HG03565 (cell line): ENCODE measurements around the gene CFP.
"Not testable (repeated sequence)": the region's sequence is repeated elsewhere in the genome, so short reads cannot be mapped to it uniquely, and the experiment has no call there.

Experiments used
- ATAC-seq: cut with Tn5 transposase; IDR thresholded peaks from one replicate; pipeline ENCODE4 v1.9.1; 2021; ENCODE audit warnings: mild to moderate bottlenecking, moderate library complexity; ENCODE audit not compliant: unreplicated experiment

Gene CFP

DNA sequence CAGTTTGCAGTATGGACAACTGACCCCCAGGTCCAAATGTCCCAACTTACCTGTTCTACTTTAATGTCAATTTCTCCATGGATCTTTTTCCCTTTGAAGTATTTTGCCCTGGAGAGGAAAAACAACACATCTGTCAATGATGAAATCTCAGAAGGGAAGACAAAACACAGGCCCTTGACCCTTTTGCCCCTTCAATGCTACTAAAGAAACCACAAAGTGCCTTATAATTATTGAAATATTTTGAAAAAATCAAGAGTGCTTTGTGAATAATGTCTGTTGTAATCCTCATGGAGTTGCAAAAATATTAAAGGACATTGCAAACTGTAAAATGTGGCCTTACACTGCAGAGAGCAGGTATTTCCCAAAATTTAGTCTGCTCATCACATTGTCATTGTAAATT, 22.6 kb downstream of the CFP start:
- ATAC-seq, result no peak

DNA sequence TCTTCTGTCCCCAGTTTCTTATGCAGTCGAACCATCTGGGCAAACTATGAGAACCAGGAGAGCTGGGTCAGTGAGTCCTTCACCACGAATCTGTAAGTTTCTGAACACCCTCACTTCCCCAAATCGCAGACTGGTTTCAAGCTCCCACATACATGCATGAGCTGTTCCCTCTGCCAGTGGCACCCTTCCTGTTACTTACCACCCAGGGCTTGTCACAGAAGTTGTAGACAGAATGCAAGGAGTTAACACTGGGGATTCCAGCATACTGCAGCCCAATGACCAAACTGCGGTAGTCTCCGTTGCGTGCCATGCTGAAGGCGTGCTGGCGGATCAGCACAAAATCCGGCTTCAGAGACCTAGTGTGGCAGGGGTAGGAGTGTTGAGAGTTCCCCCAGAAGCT, 24.7 kb downstream of the CFP start:
- ATAC-seq, result no peak

DNA sequence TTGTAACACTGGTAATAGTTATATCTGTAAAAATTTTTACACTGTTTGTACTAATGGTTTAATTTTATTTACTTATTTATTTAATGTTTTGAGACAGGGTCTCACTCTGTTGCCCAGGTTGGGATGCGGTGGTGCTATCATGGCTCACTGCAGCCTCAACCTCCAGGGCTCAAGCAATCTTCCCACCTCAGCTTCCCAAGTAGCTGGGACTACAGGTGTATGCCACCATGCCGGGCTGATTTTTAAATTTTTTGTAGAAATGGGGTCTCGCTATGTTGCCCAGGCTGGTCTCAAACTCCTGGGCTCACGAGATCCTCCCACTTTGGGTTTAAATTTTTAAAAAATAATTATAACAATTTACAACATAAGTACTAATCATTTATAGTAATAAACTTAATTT, 26.6 kb downstream of the CFP start:
- not testable (repeated sequence) for ATAC-seq

DNA sequence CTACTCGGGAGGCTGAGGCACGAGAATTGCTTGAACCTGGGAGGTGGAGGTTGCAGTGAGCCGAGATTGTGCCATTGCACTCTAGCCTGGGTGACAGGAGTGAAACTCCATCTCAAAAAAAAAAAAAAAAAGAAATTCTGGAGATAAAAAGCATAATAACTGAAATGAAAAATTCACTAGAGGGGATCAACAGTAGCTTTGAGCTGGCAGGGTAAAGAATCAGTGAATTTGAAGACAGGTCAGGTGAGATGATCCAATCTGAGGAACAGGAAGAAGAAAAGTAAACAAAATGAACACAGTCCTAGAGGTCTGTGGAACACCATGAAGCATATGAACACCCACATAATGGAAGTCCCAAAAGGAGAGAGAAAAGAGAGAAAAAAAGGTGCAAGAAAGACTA, 32.5 kb downstream of the CFP start:
- no peak for ATAC-seq

DNA sequence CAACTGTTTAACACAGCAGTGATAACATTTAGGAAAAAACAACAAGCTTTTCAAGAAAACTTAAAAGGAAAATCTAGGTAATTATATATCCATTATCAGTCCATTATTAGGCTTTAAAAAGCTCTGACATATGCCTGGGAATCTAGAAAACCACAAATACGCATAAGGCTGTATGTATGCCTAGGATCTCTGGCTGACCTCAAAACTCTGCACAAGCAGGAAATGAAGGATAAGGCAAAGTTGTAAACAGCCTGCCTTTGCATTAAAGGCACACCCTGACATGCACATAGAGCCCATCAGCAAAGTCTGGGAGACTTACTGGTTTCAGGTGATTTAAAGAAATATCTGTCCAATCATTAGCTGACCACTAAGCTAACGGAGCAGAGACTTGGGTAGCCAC, 33.5 kb downstream of the CFP start:
- ATAC-seq, result no peak

DNA sequence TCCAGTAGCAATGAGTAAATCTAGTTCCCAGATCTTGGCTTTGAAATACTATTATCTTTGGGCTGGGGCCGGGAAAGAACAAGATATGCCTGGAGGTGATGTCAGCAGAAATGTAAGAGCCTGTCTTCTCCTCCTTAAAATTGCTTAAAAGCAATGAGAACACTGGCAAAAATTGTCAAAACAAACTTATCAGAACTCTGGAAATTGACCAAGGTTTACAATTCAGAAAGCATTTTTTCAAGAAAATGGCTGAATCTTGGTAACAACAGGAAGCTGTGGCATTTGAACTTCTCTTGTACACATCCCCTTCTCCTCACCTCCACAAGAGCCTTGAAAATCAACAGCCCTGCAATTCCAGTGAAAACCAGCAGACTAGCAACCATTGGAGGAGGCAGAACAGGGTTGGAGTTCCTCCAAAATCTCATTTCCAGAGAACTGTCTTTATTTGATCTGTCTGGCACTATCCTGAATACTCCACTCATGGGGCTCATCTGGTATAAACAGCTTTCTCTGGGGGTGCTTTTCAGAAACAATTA, 33.9 kb downstream of the CFP start:
- no peak for ATAC-seq

DNA sequence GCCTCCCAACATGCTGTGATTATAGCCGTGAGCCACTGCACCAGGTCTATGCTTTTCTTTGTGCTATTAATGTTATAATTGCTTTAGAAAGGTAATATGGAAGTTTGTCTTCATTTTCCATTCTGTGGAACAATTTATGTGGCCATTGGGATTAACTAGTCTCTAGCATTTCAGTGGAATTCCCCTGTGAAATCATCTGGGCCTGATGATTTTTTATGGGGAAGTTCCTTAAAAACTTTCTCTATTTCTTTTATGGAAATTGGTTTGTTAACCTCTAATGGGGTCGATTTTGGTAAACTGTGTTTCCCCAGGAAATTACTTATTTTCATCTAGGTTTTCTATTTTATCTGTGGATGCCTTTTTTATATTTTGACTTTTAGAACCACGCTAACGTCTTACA, 36.2 kb downstream of the CFP start:
- ATAC-seq, result no peak

DNA sequence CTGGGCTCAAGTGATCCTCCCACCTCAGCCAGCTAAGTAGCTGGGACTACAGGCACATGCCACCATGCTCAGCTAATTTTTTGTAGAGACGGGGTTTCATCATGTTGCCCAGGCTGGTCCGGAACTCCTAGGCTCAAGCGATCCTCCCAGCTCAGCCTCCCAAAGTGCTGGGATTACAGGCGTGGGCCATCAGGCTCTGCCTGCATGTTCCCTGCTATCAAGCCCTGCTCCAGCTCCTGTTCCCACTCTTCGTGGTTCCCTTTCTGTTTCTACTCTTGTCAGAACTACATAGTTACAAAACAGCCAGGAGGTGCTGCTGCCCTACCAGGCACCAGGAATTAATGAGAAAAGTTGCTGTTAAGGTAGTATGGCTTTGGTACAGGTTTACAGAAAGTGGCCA, 38.7 kb downstream of the CFP start:
- ATAC-seq, result no peak

DNA sequence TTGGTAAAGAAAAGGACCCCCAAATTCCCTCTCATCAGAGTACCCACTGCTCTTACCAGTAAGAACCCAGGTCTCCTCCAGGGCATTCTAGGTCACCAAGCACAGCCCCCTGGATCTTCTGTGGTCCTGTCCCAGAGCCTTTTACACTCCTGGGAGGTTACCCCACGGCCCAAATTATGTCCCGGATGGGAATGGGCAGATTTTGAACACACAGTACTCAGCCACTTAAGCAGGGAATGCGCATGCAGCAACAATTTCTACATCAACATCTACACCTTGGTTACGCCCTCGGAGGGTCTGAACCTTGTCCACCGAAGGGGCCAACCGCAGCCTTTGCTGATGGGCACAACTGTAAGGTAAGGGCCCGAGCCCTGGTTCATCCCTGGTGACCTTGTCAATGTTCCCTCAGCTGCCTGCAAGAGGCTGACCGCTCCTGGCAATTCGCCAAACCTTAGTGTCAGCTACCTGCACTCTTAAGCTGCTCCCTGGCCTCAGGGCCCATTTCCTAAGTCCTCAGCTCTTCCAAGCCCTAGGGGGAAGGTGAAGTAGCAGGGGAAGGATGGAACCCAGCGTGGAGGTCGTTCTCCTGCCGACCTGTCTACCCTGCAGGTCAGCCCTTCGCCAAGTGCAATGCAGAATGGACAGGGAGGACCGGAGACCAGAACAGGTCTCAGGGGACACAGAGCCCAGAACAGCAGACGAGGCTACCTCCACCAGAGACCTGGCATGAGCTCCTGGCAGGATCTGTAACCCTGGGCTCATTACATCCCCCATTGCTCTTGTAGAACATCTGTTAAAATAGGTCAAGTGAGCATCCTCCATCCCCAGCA, 41.6 kb downstream of the CFP start:
- ATAC-seq, result no peak

DNA sequence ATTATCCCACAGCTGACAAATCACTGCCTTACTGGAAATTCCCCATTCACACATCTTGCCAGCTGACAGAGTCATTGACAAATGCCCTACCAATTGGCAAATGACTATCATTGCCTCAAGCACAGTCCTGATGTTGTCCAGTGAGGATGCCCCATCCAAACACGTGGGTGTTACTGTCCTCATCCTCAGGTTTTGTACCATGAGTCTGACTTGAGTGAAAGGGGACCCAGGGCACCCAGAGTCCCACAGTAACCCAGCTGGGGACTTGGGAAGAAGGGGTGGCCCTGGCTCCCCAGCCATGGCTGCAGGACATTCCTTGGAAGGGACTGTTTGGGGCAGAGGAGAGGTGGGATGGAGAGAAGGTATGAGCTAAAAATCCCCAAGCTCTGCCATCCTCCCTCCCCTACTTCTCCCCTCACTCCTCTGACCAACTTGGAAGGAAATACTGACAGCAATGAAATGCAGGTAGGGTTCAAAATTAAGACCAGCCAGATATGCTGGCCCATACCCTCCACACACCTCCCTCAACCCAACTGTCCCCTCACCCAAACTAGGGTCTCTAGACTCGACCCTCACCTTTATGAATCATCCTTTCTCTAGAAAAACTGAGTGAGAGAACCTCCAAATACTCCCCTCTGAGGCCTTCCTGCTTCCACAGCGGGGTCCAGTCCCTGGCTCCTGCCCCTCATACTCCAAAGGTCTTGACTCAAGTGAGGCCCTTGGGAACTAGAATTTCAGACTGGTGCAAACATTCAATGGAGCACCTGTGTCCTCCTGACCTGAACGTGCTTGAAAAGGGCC, 42.4 kb downstream of the CFP start:
- ATAC-seq, result no peak

DNA sequence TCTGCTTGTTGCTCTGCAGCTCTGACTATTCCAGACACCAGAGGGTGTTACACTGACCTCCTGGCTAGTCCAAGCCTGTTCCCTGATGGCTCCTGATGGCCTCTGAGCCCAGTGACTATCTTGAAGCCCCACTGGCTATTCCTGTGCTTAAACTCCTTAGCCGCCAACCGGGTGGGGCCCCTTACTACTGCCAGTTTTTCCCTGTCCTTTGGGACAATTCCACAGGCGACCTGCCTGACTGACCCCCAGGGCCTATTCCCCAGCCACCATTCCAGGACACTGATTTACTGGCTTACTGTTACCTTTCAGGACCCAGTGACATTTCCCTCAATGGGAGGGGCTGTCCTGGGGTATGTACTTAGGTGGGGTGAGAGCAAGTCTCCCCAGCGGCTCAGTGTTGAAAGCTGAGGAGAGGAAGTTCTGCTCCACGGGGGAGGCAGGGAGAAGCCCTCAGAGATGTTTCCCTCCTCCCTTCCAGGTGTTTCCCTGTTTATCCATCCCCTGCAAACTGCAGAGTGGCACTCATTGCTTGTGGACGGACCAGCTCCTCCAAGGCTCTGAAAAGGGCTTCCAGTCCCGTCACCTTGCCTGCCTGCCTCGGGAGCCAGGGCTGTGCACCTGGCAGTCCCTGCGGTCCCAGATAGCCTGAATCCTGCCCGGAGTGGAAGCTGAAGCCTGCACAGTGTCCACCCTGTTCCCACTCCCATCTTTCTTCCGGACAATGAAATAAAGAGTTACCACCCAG, 43.5 kb downstream of the CFP start:
- ATAC-seq, result no peak

DNA sequence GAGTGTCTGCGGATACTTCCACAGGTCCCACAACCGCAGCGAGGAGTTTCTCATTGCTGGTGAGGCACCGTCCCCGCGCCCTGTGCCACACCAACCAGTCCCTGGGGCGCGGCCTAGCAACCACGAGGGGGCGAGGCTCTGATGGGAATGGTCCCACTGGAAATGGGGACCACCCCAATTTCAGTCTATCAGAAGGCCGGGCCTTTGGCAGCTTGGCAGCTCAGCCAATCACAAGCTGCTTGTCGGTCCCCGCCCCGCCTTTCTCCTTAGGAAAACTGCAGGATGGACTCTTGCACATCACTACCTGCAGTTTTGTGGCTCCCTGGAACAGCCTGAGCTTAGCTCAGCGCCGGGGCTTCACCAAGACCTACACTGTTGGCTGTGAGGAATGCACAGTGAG, 44.5 kb downstream of the CFP start:
- no peak for ATAC-seq

DNA sequence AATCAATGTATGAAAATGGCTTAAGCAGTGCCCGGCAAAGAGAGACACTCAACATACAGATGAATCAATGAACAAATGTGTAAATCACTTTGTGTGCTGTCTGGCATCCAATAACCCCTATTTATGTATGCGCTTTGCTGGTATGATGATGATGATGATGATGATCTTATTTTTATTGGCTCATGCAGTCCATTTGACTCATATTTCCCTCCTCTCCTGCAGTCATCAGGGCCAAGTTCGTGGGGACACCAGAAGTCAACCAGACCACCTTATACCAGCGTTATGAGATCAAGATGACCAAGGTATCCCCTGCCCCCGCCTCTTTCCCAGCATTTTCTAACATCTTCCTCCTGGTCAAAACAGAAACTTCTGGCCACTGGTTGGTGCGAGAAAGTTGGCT, 45.0 kb downstream of the CFP start:
- ATAC-seq, result no peak

DNA sequence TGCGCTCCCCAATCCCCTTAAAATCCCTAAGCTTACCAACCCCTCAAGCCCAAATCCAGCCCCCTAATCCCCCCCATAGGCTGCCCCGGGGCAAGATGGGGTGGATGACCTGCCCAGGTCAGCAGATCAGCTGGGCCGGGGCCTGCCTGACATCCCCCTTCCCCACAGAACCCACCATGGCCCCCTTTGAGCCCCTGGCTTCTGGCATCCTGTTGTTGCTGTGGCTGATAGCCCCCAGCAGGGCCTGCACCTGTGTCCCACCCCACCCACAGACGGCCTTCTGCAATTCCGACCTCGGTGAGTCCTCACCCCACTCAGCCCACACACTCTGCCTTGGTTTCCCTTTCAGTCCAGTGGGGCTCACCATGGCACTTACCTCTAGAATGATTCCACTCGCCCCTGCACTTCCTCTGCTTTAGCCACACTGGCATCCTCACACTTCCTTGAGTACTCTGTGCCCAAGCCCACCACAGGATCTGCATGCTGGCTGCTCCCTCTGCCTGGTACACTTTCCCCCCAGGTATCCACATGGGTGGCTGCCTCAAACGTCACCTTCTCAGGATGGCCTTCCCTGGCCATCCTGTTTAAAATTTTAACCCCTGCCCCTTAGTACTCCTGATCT, 46.4 kb downstream of the CFP start:
- no peak for ATAC-seq

DNA sequence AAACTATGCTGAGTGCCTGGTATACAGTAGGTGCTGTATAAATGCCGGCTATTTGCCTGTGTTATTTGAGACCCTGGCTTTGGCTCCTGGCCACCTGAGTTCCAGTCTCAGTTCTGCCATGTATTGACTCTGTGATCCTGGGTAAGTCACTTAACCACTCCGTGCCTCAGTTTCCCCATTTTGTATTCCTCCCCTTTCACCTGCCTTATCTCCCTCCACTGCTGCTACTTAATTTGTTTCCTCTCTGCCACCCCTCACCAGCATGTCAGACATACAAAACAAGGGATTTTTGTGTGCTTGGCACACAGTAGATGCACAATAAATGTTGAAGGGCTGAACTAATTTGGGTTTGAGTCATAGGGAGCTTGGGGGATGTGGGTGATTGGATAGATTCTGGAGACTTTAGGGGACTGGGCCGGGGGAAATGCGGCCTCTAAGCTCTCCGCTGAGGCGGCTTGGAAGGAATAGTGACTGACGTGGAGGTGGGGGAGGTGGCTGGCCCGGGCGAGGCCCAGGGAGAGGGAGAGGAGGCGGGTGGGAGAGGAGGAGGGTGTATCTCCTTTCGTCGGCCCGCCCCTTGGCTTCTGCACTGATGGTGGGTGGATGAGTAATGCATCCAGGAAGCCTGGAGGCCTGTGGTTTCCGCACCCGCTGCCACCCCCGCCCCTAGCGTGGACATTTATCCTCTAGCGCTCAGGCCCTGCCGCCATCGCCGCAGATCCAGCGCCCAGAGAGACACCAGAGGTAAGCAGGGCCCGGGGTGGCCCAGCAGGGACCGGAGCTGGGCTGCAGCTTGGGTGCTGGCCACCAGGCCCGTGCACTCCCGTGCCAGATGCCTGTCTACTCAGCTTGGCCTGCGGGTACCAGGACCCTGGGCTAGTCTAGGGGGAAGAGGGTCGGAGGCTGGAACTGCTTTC, 47.7 kb downstream of the CFP start, which contains the start of gene TIMP1:
TIMP1 (plus strand) TSS at position 706 of the 917 bp plus-strand sequence. CDS start 980 bp downstream, outside the sequence.
- peak; percentile 76 for ATAC-seq

DNA sequence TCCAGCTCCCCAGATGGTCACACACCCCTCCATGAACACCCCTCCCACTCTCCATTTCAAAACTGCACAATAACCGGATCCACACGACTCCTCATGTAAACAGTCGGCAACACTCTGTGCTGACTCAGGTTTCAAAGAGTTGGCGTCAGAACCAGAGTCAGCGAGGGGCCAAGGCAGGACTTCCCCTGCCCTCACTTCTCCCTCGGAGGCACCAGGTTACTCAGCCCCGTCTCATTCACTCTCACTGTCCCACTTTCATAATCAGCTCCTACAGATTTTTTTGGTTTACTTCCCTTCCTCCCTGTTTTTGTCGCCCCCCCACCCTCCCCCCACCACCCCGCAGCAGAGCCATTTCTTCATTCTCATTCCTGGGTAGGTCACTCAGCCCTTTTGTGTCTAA, 50.2 kb downstream of the CFP start:
- ATAC-seq, result no peak

DNA sequence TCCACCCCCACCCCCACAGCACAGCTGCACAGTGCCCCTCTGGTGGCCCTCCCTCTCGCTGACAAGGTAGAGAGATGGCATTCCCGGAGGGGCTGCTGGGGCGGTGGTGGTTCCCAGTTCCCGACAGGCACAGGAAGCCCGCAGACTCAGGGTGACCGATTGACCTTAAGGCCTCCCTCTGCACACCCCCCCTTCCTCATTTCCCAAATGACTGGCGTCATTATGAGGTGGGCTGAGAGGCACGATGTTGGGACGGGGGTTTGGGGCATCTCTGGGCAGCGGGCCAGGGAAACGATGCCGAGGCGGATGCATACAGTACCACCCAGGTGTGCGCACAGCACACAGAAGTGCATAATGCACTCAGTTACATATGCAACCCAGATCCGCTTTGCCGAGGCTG, 51.0 kb downstream of the CFP start:
- no peak for ATAC-seq

DNA sequence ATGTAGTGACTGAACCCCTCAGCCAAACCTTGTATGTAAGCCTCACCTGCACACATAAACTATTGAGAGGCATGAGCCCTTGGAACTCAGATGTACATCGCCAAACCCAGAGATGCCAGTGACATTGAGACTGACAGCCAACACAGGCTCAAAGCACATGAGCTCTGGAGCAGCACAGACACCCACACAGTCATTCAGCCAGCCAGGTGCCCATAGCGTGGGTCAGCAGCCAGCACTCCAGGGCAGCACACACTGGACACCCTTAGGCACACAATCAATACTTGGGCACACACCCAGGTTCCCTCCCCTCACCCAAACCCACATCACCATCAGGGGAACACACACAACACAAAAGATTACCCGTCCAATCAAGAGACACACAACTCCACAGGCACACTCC, 51.8 kb downstream of the CFP start:
- no peak for ATAC-seq

DNA sequence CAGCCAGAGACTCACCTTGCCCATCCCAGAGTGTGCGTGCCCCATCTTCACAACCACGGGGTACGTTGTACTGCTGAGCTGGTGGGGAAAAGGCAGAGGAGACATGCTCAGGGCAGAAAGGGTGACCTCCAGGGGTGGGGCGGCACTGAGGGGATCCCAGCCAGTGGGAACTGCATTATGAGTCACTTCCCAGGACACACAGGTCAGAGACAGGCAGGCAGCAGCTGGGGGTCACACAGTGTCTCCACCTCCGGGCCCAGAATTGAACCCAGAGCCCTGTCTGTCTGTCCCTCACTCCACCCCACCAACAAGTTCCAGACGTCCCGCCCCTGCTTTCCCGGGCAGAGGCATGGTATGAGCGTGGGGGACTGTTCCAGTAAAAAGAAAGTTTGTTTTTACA, 52.3 kb downstream of the CFP start:
- no peak for ATAC-seq
